ENCODE measurements around the gene DDX1.
A peak's percentile ranks its signal among the peaks of the same experiment; 100 is the strongest.
"Not testable (repeated sequence)": the region's sequence is repeated elsewhere in the genome, so short reads cannot be mapped to it uniquely, and the experiment has no call there.

The DDX1 gene

GRCh38 chr2:15591692-15592463, at the start of gene DDX1:
TSS of gene DDX1 (plus strand) at chr2:15591868. CDS start at chr2:15591934, 66 bp downstream.
- DNase-seq: peak; percentile 87

DNA sequence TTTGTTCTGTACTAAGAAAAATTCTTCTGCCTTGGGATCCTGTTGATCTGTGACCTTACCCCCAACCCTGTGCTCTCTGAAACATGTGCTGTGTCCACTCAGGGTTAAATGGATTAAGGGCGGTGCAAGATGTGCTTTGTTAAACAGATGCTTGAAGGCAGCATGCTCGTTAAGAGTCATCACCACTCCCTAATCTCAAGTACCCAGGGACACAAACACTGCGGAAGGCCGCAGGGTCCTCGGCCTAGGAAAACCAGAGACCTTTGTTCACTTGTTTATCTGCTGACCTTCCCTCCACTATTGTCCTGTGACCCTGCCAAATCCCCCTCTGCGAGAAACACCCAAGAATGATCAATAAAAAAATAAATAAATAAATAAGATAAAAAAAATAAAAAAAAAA, 49.4 kb upstream of the DDX1 start:
- DNase-seq: not testable (repeated sequence)

GRCh38 chr2:15543053-15543452, 48.6 kb upstream of the DDX1 start:
- DNase-seq: no peak

- DNase-seq: no peak
These were observed 48.1 kb upstream of the DDX1 start for GRCh38 chr2:15543541-15543940.

- no peak for DNase-seq
These were observed 47.4 kb upstream of the DDX1 start for GRCh38 chr2:15544227-15544626.

GRCh38 chr2:15546297-15547098, 45.2 kb upstream of the DDX1 start:
- DNase-seq: no peak

DNA sequence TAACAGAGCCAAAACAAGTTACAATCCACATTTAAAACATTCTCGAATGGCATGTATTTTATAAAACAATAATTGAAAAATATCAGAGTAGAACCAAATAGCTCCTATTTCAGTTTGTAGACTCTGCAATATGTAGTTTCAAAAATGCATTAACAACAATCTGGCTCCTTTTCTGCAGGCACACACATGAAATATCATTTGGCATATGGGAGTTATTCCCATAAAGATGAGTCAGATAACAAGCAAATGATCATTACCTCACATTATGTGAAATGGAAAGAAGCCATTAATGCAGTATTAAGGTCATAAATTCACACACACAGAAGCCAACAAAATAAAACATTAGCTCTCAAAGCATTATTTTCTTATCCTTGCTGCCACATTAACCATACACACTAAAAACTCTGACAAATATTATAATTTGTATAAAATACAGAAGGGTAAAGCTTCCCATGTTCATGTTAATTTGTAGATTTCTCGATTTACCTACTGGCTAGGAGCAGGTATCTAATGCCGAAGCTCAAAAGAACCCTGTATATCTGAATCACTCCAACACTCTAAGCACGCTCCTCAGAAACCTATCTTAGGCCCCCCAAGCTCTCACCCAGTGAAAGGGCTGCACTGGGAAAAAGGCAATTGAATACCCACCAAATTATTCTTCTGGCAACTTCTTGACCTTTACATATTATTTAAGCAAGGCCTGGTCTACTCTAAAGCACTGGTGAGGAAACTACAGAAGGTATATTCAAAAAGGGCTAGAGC, 44.4 kb upstream of the DDX1 start:
- no peak for DNase-seq

DNA sequence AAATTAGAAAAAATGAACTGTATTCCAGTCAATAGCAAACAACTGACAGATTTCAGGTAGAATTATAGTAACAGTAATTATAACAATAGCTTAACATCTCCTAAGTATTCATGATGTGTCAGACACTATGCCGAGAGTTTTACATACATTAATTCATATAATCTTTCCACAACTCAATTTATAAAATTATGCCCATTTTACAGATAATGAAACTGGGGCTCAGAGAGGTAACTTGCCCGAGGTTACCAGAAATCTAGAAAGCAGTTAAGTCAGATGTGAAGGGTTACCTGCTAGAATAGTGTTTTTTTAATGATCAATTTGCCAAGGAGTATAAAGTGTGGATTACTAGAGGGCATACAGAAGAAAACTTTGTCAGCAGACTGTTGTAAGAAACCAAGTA, 42.7 kb upstream of the DDX1 start:
- DNase-seq: no peak

- DNase-seq: no peak
These were observed 38.1 kb upstream of the DDX1 start for GRCh38 chr2:15553519-15553918.

DNA sequence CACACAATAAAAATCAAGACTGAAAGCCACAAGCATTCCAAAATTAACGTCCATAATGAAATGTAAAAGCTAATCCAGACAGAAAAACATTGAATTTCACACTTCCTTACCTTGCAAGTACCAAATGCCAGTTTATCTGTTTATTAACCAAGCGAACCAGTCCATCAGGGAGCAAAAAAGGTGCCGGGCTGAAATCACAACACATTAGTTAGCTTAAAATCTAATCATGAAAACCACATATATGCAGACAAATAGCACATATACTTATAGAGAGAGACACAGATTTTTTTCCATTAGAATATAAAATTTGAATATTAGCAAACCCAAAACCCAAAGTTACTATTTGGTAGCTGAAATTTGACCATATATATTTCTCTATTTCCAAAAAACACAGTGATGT, 37.7 kb upstream of the DDX1 start:
- DNase-seq: no peak

DNA sequence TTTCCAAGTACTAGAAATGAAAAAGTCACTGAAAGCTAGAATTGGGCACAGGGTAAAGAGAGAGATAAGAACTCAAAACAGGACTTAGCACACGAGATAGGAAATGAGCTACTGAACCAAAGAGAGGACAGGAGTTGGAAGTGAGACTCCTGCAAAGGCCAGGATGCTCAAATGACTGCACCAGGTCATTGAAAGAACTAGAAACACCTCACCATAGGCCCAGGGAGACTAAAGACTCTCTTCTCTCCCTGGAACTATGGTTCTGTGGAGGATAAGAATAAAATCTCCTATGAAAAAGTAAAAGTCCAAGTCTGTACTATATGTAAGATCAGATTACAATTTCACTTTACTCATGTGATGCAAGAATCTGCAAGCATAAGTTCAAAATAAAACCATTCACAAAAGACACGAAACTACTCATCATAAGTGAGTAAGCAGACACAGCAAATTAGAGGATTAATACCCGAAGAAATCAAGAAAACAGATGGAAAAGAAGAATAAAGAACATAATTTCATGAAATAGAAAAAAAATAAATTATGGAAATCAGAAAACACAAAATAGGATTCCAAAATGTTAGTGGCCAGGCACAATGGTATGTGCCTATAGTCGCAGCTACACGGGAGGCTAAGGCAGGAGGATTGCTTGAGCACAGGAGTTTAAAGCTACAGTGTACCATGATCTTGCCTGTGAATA, 37.0 kb upstream of the DDX1 start:
- DNase-seq: no peak

DNA sequence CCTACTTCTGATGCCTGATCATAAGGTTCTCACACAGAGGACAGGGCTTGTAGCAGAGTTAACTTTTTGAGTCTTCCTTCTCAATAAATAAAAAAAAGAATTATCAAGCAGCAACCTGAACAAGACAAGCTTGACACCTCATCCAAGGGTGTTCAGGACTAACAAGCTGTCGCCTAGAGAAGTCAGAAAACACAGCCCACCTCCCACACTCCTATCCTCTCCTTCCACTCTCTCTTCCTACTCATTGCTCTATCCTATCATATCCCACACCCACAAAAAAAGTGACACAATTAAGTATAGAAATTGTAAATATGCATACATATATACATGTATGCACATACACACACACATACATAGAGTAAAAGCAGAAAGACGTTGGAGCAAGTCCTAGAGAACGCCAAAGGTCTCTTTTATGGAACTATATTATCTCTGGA, 35.9 kb upstream of the DDX1 start:
- no peak for DNase-seq

GRCh38 chr2:15556311-15556930, 35.2 kb upstream of the DDX1 start:
- DNase-seq: no peak

- DNase-seq: no peak
These were observed 33.8 kb upstream of the DDX1 start for GRCh38 chr2:15557887-15558311.

- no peak for DNase-seq
These were observed 32.1 kb upstream of the DDX1 start for GRCh38 chr2:15559379-15560139.

DNA sequence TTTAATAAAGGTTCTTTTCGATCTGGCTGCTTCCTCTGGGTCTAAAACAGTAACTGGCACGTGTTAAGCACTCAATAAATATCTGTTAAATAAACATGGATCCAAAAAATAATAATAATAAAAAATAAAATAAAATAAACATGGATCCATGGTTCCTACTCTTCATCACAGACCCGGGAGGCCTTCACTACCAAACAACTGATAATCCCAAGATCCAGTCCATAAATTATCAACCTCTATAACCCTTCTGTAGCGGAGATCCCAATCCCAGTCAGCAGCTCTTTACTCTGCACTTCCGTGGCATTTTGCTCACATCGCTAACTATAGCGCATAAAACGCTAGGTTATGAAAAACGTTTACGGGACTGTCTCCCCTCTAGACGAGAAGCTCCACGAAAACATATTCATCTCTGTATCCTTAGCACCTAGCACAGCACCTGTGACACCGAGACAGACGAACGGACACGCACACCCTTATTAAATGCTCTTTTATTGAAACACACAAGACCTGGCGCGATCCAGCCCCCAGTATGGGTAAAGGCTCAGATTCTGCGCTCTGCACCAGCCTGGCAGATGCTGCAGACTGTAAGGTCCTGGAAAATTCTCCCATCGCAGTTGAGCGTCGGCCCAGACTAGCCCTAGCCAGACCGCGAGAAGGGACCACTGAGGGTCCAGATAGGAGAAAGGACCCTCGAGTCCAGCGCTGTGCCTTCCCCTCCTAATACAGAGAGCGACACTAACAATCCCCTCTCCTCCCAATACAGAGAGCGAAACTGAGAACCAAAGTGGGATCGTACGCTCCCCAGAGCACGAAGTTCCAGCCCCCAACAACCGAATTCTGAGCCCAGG, 31.3 kb upstream of the DDX1 start:
- peak; percentile 8 for DNase-seq

GRCh38 chr2:15560988-15561573, 30.6 kb upstream of the DDX1 start, which contains the start of gene NBAS:
TSS of gene NBAS (minus strand) at chr2:15561334. CDS start at chr2:15561304, 30 bp downstream.
- DNase-seq: peak; percentile 72

DNA sequence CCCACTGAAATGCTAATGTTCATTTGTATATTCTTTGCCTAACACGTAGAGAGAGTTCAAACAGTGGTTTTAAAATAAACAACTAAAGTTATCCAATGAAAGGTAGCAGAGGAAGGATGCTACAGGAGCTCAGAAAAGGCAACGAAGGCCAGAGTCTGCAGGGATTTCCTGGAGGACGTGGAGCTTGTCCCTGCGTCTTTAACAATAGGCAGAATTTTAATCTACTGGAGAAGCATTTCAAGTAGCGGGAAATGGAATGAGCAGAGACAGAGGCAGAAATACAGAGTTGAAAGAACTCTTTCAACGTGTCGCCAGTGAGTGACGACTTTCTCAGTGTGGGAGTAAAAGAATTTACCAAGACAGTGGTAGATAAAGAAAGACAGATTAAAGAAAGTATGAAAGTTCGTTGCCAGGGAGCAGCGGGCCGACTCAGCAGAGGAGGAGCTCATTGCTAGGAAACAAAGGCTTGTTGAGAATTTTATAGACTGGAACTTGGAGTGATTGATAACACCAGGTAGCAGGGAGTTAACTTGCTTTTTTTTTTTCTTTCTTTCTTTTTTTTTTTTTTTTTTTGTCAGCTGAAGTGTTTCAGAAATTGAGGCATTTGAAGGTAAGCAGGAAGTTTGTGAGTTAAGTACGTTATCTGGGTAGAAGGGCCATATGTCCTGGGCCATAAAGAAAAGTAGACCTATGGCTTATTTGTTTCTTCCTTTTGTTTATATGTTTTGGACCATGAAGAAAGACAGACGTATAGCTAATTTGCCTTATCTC, 29.9 kb upstream of the DDX1 start:
- peak; percentile 30 for DNase-seq

- DNase-seq: no peak
These were observed 29.2 kb upstream of the DDX1 start for GRCh38 chr2:15562354-15563031.
